NCI-H2171 treated with DMSO at 0.1 percent for 48 hours (cell line): Measurements from ENCODE around the gene DPEP1.

Source experiments
- DNase-seq: peaks from one replicate; lab custom pipeline; 2025; lab: John Stamatoyannopoulos, UW

The DPEP1 gene

DNA sequence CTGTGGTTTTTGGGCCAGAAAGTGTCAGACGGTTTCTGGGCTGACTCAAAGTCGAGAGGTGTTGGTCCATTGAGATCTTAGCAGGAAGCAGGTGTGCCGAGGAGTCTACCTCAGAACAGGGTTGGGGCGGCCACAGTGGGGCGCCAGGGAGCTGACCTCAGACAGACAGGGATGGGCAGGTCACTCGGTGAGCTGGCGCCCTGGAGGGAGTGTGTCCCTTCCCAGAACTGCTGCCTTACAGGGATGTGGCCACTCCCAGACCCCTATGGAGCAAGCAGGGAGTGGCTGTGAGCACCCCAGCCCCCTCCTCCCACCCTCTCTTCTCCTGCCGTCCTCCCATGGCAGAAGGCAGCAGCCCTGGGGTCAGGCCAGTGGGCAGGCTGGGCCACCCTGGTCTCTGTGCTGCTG lies 14.0 kb upstream of the DPEP1 start:
- no peak for DNase-seq

DNA sequence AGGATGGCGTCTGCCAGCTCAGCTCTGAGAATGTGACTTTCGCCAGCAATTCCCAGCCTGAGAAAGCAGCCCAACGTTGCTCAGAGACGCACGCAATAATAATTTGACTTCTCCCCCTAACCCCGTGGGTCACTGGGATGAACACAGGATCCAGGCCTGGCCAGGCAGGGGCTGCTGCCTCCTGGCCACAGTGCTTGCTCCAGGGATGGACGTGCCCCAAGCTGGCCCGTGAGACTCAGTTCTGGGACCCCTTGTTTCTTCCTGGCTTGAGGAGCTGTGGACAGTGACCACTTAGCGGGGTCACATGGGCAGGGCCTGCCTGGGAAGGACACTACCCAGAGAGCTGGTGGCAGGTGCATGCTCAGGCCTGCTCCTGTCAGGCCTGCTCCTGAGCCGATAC lies 13.5 kb upstream of the DPEP1 start:
- no peak for DNase-seq

DNA sequence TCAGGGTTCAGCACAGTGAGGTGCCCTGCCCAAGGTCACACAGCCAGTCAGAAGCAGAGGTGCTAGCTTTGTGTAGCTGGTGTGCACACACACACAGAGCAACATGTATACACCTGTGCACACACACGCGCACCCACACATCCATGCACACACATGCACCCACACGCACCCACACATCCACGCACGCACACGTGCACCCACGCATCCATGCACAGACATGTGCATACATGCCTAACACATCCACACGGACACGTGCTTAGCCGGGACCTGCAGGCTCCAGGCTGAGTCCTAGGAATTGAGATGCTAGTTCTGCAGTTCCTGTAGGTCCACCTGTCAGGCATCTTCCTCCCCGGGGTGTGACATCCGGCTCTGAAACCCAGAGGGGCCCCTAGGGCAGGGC lies 13.0 kb upstream of the DPEP1 start:
- DNase-seq, result no peak

DNA sequence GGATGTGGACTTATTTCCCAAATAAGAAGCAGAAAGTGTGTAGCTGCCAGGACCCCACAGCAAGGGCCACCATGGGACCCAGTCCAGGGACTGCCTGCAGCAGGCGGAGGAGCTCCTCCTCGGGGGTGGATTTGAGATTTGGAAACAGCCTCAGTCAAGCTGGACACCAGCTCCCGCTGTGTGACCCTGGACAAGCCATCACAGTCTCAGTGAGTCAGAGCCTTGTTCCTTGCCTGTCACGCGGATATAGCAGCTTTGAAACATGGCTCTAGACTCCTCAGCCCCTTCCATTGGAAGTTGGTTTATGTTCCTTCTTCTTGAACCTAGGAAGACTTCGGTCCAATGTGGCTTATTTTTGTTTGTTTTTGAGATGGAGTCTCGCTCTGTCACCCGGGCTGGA lies 12.5 kb upstream of the DPEP1 start:
- DNase-seq, result no peak

DNA sequence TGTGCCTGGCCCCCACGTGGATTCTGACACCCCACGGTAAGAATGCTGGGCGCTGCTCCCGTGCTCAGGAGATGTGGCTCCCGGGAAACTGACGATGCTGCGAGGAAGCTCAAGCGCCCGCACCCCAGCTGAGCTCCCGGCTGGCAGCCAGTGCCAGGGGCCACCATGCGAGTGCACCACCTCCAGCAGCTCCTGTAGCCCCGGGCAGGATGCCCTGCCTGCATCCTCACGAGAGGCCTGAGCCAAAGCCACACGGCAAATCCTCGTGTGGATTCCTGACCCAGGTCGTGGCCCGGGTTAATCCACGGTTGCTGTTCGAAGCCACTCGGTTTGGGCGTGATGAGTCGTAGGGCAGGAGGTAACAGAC lies 11.6 kb upstream of the DPEP1 start:
- no peak for DNase-seq

DNA sequence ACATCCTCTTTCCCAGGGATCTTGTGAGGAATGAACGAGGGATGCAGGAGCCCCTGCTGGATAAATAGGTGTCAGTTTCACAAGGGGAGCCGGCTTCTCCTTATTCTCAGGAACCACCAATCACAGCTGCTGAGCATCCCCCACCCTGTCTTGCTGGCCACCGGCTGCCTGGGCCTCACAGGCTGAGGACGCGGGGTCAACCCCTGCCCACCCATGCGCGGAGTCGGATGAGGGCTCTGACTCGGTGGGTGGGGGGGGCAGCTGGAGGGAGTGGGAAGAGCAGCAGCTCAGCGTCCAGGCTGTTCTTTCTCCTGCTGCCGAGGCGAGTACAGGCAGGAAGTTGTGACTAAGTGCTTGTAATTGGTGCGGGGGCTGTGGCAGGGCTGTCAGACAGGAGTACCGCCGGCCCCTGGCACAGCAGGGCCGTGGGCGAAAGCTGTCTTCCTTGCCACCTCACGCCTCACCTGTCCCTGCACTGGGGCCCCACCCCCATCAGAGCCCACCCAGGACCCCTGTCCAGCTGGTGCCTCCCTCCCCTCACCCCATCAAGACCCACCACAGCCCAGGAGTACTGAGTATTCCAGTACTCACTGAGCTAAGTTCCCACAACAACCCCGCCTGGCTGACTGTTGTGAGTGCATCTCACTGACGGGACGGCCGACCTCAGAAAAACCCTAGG lies 11.0 kb upstream of the DPEP1 start:
- DNase-seq, result peak; percentile 73

DNA sequence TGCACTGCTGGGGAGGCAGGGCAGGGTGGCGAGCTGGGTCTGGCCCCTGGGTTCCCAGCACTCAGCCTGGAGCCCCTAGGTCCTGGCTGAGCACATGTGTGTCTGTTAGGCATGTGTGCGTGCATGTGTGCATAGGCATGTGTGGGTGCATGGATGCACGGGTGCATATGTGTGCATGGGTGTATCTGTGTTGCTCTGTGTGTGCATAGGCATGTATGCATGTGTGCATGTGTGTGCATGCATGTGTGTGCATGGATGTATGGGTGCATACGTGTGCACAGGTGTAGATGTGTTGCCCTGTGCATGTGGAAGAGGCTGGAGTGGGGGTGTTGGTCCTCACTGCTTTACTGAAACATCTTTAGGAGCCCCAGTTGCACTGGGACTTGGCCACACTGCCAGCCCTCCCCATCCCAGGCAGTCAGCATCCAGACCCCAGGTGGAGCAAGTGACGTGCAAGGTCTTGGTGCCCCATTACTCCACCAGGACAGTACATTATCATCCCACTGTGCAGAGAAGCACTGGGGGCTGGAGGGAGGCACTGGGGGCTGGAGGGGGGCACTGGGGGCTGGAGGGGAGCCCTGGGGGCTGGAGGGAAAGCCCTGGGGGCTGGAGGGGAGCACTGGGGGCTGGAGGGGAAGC lies 10.4 kb upstream of the DPEP1 start:
- no peak for DNase-seq

DNA sequence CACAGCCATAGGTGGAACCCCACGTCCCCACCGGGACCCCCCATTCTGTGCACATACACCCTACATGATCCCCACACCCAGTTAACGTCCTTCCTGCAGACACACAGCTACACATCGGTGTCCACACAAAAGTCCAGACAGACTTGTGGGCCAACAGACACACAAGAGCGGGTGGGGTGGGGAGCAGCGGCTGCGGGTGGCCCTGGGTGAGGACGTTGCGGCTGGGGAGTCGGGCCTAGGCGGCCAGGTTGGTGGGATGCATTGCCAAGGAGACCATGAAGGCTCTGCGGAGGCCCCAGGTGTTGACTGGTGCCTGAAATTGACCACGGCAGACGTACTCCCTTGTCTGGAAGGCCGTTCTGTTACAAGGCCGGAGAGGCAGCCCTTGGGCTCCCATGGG lies 8.7 kb upstream of the DPEP1 start:
- DNase-seq, result no peak

DNA sequence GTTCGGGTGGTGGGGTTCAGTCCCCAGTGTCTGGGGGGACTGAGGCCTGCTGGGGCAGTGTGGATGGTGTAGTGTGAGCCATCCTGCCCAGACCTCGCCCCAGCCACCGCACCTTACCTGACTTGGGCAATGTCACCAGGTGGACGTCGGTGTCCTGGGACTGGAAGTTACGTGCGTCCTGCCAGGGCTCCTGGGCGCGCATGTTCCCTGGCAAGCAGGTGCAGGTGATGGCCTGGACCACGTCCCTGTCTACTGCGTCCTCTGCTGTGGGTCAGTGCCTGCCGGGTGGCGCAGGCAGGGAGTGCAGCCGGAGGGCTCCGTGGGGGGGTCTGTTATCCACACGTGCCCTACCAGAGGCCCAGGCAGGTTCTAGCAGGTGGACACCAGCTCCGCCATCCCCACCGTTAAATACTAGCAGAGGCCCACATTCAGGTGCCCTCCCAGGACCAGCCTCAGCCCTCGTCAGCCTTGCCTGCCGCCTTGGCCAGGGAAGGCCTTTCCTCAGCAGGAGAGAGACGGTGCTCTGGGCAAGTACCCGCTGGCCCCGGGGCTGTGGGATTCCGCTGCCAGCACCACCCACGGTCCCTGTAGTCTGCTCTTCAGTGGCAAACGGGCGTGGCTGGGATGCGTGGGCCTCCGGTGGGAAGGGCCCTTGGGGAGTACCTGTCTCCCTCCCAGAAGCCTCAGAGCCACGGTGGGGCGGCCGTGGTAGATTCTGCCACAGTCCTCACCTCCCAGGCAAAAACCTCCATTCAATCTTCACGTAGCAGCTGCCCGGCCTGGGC lies 8.1 kb upstream of the DPEP1 start:
- no peak for DNase-seq

DNA sequence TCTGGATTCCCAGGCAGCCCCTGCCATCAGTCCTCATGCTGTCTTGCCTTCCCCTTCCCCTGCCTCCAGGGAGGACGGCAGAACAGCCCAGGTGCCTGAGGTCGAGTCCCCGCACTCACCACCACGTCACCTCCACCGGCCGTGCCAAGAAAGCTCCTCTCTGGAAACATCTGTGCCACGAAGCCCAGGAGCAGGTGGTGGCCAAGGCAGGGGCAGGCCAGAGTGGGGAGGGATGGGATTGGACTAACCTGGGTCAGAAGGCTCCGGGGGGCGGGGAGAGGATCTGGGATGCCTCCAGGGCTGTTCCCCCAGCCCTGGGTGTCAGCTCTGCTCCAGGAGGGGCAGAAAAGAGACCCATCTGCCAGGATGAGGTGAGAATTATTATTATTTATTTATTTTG lies 7.4 kb upstream of the DPEP1 start:
- DNase-seq, result no peak

DNA sequence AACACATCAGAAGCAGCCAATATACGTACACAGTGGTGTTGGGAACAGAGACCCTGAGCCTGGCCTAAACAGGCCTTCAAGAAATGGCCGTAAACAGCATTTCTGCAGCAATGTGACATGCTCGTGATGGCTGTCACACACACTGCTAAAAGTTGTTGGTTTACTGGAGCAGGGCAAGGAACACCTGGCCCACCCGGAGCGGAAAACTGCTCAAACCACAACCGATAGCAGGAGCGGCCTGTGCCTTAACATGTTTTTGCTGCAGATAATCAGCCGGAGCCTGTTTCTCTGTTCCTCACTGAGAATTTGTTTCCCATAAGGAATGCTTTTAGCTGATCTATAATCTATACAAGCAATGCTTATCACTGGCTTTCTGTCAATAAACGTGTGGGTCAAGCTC lies 6.0 kb upstream of the DPEP1 start:
- DNase-seq, result no peak

DNA sequence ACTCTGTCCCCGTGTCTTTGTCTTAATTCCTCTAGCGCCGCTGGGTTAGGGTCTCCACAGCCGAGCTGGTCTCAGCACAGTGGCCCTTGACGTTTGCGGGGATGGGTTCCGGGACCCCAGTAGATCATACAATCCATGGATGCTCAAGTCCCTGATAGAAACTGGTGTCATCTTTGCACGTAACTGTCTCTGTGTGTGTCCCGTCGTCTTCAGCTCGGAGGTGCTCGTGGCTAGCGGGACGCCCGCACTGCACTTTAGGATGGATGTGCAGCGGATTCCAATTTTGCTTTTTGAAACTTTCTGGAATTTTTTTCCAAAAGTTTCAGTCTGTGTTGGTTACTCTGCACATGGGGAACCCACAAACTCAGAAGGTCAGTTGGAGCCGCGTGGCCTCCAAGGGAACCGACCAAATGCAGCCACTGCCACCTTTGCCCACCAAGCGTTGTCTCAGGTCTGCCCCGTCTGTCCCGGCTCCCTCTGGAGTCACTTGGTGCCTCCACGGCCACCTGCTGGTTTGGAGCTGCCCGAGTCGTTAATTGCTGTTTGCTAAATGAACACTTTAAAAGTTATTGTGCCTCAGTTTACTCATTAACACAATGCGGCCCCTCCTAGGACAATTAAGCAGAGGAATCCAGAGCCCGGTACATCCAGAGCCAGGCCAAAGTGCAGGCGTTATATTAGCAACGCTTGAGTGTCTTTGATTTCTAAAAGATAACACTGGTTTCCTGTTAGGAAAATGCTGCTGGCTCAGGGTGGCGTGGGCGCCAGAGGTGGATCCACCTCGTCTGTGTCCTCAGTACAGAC lies 5.3 kb upstream of the DPEP1 start:
- DNase-seq, result no peak

DNA sequence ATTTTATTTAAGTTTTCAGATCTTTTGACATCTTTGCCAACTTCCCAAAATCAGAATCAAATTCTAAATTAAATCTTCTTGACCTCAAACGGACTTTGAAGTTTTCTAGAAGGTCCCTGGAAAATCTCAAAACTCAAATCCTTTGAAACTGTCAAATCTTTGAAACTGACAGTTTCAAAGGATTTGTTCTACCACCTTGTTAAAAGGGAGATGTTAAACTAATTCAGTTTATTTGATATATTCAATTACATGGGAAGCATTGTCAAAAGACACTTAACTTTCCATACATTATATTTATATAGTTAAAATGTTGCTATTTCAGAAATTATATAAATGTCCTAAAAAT lies 3.4 kb upstream of the DPEP1 start:
- DNase-seq, result no peak

DNA sequence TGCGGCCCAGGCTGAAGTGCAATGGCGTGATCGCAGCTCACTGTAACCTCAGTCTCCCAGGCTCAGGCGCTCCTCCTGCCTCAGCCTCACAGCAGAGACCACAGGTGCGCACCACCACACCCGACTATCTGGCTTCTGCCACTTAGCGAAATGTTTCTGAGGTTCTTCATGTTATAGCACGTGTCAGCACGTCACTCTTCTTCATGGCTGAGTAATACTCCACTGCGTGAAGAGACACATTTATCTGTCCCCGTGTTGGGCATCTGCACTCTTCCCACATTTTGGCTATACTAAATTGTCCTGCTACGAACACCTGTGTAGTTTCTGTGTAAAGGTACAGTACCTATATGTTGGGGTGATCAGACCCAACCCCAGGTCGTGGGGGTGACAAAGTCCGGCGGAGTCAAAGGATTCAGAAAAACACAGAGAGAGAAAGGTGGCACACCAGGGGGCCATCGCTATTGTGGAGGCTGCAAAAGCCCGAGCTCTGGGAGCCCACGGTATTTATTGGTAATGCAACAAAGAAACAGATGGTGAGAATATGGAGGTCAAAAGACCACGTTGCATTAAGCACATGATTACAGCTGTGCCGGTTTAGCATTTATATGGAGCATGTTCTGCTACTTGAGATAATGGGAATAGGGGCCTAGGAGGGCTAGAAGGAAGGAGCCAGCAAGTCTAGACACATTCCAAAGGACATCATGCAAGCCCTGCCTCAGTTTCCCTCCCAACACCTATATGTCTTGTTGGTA lies 851 bp upstream of the DPEP1 start:
- DNase-seq, result peak; percentile 25

DNA sequence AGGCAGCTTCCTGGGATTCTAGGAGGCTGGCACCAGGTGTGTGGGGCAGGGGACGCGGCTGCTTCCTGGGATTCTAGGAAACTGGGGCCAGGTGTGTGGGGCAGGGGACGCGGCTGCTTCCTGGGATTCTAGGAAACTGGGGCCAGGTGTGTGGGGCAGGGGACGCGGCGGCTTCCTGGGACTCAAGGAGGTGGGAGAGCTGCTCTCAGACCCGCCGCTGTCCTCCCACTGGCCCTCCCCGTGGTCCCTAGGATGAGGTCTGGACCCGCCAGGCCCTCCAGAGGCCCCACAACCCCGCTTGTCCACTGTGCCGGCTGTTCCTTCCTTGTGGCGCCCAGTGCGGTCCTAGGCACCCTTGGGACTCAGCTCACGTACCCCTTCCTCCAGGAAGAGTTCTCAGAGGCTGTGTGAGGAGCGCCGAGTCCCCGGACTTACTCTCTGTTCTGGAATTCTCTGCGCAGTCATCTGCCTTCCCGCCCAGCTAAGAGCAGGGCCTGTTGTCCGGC lies 565 bp downstream of the DPEP1 start:
- no peak for DNase-seq

DNA sequence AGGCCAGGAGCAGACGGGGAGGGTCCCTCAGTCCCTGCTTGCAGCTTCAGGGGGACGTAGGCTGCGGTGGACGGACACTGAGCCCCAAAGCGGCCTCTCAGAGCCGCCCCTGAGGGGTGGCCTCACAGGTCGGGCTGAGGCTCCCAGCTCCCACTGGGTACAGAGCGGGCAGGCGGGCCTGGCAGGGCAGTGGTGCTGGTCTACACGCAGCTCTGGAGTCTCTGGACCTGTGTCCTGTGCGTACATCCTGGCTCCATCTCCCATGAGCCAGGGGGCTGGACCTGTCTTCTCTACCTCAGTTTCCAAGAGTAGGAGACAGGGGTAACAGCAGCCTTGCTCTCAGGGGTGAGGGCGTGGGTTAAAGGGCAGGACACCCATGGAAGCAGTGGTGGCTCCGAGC lies 1.7 kb downstream of the DPEP1 start:
- DNase-seq, result no peak

DNA sequence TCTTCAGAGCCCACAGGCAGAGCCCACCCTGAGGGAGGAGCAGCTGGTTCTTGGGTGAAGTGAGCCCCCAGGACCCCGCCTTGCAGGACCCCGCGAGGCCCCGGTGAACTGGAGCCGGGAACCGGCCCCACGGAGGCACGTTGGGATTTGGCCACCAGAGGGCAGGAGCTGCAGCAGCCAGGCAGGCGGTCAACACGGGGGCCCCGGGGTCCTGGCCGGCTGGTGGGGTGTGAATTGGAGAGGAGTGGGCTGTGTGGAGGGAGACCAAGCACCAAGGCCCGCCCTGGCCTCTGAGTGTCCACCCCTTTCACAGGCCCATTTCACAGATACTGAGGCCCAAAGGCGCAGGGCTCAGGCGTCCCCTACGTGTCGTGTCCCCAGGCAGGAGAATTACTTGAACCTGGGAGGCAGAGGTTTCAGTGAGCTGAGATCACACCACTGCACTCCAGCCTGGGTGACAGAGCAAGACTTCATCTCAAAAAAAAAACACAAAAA lies 2.2 kb downstream of the DPEP1 start:
- DNase-seq, result no peak

DNA sequence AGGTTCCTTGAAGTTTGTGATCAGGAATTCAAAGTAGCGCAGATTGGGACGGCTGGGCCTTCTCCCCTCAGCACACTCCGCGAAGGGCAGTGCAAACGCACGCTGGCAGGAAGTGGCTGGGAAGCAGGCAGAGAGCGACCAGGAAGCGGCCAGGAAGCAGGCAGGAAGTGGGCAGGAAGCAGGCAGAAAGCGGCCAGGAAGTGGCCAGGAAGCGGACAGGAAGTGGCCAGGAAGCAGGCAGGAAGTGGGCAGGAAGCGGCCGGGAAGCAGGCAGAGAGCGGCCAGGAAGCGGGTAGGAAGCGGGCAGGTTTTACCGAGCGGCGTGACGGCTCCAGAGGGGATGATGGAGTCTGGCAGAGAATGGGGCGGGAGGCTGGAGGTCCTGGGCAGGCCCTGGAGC lies 3.2 kb downstream of the DPEP1 start:
- DNase-seq, result no peak

DNA sequence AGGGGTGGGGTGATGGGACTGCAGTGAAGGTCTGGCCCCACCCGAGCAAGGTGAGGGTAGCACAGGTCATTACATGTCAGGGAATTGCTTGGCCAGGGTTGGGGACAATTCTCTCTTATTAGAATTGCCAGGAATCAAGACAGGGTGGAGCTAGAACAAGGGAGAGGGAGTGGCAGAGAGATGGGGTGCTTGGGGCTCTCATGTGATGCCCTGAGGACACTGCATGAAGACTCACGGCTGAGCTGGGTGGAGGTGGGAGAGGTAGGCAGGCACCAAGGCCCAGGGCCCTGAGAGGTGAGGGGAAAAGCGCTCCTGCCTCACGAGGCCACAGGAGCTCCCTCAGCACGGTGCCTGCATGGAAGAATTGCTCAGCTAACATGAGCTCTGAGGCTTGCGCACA lies 3.6 kb downstream of the DPEP1 start:
- DNase-seq, result no peak

DNA sequence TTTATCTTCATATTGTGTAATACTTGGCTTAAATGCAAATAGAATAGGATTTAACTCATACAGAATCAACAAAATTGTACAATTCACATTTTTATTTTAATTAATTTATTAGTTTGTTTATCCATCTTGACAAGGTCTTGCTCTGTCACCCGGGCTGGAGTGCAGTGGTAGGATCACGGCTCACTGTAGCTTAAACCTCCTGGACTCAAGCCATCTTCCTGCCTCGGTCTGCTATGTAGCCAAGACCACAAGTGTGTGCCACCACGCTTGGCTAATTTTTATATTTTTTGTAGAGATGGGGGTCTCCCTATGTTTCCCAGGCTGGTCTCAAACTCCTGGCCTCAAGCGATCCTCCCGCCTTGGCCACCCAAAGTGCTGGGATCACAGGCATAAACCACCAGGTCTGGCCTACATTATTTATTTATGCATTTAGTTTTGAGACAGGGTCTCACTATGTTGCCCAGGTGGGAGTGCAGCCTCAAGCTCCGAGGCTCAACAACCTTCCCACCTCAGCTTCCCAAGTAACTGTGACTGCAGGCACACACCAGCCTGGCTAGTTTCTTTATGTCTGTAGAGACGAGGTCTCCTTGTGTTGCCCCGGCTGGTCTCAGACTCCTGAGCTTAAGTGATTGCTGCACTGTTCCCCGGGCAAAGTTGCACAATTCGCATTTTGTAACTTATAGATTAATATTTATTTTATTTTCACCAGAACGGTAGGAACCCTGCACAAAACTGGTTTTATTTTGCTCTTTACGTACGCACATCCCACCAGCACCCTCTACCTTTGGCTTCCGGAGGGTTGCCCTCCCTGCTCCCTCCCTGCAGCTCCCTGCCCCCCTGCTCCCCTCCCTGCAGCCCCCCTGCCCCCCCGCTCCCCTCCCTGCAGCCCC lies 4.9 kb downstream of the DPEP1 start:
- no peak for DNase-seq

DNA sequence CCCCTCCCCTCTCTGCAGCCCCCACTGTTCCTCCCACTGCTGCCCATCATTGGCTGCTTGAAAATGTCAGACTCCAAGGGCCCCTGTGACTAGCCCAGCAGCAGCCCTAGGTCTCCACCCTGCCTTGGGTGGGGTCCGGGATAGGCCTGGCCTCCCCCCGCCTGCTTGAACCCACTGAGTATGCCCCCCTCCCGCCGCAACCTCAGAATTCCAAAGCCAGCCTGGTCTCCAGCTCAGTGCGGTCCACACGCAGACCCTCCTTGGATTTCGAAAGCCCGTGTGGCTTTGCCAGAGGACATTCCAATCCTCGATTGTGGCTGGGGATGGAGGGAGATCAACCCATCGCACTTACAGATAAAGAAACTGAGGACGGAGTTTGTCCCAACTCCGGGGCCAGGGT lies 6.4 kb downstream of the DPEP1 start:
- DNase-seq, result no peak
